Osteocyte (in vitro differentiated cells): ENCODE data around the gene COQ8B. TPM values are rescaled to one million over a fixed set of nuclear protein-coding genes. Genes with fewer than 3 reads are reported as not detected.
"Not testable (repeated sequence)": the region's sequence is repeated elsewhere in the genome, so short reads cannot be mapped to it uniquely, and the experiment has no call there.

Source experiments
- DNase-seq: peaks from one replicate; pipeline ENCODE4 v3.0.0; 2021; ENCODE audit warnings: mixed read lengths; ENCODE audit not compliant: unreplicated experiment; ENCODE audit errors: extremely low spot score
- H3K27ac Mint-ChIP-seq: one replicate; pipeline ENCODE4 v1.8.0; 2021; ENCODE audit warnings: mild to moderate bottlenecking, mixed read lengths; ENCODE audit not compliant: unreplicated experiment
- H3K27me3 Mint-ChIP-seq: one replicate; pipeline ENCODE4 v1.8.0; 2021; ENCODE audit warnings: mixed read lengths; ENCODE audit not compliant: unreplicated experiment
- H3K36me3 Mint-ChIP-seq: one replicate; pipeline ENCODE4 v1.8.0; 2021; ENCODE audit warnings: mixed read lengths; ENCODE audit not compliant: unreplicated experiment
- H3K4me1 Mint-ChIP-seq: one replicate; pipeline ENCODE4 v1.8.0; 2021; ENCODE audit warnings: mixed read lengths; ENCODE audit not compliant: unreplicated experiment
- H3K4me3 Mint-ChIP-seq: one replicate; pipeline ENCODE4 v1.8.0; 2021; ENCODE audit warnings: mild to moderate bottlenecking, moderate library complexity, mixed read lengths; ENCODE audit not compliant: unreplicated experiment
- H3K9me3 Mint-ChIP-seq: one replicate; pipeline ENCODE4 v1.8.0; 2021; ENCODE audit warnings: mixed read lengths; ENCODE audit not compliant: unreplicated experiment
- long read RNA-seq: library from polyadenylated mRNA; unstranded; transcript quantifications from one replicate; pipeline ENCODE4 v2.0.0, GENCODE V29; 2021
- total RNA-seq: library from RNA; stranded (reverse); gene quantifications from 2 replicates; pipeline ENCODE4 v1.2.1, GENCODE V29; 2021
- TF ChIP-seq, protein P1 (sequence below): fragments of 200-600 bp; sonication (generic); IDR thresholded peaks from 2 replicates; pipeline ENCODE4 v1.5.0; 2021; ENCODE audit warnings: antibody characterized with exemption, mild to moderate bottlenecking, moderate library complexity

The COQ8B gene
- 33.8 and 42.0 TPM in 2 replicates for total RNA-seq
- long read RNA-seq, partial matches to known transcripts: 2 of 16 reads
- long read RNA-seq, other reads (novel, unspliced or antisense): 12 of 16 reads

DNA sequence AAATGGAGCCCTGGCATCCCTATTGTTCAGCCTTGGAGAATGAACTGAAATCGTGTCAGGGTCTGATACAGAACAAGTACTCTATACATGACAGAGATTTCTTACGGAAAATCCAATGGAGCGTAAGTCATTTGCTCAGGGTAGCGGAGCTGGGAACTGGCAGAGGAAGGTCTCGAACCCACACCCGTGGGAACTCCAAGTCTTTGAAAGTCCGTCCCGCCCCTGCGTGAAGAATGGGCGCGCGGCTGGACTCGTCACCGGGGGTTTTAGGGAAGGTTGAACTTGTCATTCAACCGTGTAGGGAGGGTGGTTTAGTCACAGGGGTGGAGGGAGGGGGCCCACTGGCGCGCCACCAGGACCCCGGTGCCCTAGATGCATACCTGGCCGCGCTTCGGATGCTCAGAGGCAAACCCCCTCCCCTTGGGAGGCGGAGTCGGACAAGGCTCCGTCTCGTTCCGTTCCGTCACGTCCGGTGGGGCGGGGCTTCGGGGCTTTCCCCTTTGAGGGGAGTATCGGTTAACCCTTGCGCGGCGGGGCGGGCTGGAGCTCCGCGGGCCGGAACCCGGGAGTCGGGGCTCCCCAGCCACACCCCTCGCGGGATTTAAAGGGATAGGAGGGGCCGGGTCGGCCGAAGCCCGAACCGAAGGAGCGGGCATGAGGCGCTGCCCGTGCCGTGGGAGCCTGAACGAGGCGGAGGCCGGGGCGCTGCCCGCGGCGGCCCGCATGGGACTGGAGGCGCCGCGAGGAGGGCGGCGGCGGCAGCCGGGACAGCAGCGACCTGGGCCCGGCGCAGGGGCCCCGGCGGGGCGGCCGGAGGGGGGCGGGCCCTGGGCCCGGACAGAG lies at the start of gene COQ8B, which contains the start of gene ITPKC:
TSS of gene COQ8B (minus strand) at position 405 of the 843 bp plus-strand sequence. CDS start 2,254 bp downstream, outside the sequence.
TSS of gene ITPKC (plus strand) at position 631 of the 843 bp plus-strand sequence. CDS start at position 655, 24 bp downstream.
- Mint-ChIP-seq H3K4me1 (peaks cover 58% of the 10 kb centered on the region), H3K27ac (peak within 1 kb of the TSS; percentile 99), H3K36me3 (peaks cover 10% of the 10 kb centered on the region), H3K9me3 (no peaks in the 10 kb centered on the region), H3K4me3 (peak within 1 kb of the TSS; percentile 90), H3K27me3 (no peaks in the 10 kb centered on the region)
- TF ChIP-seq, protein P1, sequence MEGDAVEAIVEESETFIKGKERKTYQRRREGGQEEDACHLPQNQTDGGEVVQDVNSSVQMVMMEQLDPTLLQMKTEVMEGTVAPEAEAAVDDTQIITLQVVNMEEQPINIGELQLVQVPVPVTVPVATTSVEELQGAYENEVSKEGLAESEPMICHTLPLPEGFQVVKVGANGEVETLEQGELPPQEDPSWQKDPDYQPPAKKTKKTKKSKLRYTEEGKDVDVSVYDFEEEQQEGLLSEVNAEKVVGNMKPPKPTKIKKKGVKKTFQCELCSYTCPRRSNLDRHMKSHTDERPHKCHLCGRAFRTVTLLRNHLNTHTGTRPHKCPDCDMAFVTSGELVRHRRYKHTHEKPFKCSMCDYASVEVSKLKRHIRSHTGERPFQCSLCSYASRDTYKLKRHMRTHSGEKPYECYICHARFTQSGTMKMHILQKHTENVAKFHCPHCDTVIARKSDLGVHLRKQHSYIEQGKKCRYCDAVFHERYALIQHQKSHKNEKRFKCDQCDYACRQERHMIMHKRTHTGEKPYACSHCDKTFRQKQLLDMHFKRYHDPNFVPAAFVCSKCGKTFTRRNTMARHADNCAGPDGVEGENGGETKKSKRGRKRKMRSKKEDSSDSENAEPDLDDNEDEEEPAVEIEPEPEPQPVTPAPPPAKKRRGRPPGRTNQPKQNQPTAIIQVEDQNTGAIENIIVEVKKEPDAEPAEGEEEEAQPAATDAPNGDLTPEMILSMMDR: peak; percentile 32
- peak; percentile 99 for DNase-seq

DNA sequence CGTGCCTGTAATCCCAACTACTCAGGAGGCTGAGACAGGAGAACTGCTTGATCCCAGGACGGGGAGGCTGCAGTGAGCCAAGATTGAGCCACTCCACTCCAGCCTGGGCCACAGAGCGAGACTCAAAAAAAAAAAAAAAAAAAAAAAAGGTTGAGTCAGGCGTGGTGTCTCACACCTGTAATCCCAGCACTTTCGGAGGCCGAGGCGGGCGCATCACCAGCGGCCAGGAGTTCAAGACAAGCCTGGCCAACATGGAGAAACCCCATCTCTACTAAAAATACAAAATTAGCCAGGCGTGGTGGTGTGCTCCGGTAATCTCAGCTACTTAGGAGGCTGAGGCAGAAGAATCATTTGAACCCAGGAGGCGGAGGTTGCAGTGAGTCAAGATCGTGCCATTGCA lies 49.7 kb upstream of the COQ8B start:
- H3K36me3 Mint-ChIP-seq: peaks cover 48% of the 10 kb centered on the region
- not testable (repeated sequence) for H3K9me3 Mint-ChIP-seq, H3K27me3 Mint-ChIP-seq, DNase-seq, H3K4me1 Mint-ChIP-seq, H3K27ac Mint-ChIP-seq, H3K4me3 Mint-ChIP-seq

DNA sequence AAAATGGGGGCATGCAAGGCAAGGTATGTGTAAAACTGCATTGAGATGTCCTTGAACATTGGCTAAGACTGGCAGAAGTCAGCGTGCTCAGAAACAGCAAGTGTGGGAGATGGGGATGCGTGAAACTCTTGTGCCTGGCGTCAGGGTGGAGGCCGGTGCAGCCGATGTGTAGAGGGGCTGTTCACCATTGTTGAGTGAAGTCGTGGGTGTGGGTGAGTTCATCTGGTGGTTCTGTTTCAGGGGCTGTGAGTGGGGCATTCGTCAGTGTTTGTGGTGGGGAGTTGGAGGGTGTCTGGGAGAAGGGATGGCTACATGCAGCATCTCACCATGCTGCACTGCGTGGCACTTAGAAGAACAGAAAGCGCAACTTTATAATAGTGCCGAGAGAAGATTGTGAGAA lies 47.3 kb upstream of the COQ8B start:
- Mint-ChIP-seq H3K4me1 (no peaks in the 10 kb centered on the region), H3K36me3 (peaks cover 56% of the 10 kb centered on the region), H3K27me3 (no peaks in the 10 kb centered on the region), H3K9me3 (no peaks in the 10 kb centered on the region), H3K4me3 (no peak overlapping the region), H3K27ac (peak overlapping the region; percentile 31)
- DNase-seq: no peak
- TF ChIP-seq, protein P1: no peak

DNA sequence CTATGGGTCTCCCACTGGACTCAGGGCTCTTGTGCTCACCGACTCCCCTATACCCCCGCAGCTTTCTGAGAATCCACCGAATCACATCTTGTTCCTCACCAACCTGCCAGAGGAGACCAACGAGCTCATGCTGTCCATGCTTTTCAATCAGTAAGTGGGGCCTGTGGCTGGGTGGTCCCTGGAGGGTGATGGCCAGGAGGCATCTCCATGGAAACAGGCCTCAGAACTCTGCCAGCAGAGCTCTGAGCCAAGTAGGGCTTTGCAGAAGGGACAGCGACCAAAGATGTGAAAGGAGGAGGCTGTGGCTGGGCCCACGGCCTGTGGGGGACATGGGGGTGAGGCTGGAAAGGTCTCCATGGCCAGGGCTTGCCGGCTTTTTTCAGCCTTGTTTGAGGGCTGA lies 46.8 kb upstream of the COQ8B start:
- no peak overlapping the region for H3K4me3 Mint-ChIP-seq
- no peak for DNase-seq
- H3K9me3 Mint-ChIP-seq: no peaks in the 10 kb centered on the region

DNA sequence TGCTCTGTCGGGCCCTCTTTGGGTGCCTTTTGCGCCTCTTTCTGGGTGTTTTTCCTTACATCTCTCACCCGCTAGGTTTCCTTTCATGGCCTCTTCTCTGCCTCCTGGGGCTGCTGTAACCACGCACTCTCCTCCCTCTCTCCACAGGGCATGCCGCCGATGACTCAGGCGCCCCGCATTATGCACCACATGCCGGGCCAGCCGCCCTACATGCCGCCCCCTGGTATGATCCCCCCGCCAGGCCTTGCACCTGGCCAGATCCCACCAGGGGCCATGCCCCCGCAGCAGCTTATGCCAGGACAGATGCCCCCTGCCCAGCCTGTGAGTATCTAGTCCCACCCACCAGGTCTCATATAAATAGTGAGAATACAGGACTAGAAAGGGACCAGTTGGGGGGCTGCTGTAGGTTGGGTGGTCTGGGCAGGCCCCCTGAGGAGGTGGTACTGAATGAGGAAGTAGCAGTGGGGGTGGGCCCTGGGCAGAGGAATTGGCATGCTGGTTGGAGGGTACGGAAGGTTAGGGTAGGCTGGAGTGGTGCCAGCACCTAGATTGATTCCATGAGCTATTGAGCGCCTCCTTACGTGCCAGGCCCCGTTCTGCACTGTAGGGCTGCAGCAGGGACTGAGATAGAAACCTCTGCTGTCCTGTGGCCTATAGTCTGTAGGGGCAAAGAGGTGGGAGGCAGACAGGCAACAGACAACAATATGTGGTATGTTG lies 46.2 kb upstream of the COQ8B start:
- H3K9me3 Mint-ChIP-seq: no peaks in the 10 kb centered on the region
- H3K36me3 Mint-ChIP-seq: peaks cover 60% of the 10 kb centered on the region

More for the DNA sequence above, 46.8 kb upstream of the COQ8B start:
- no peak overlapping the region for H3K27ac Mint-ChIP-seq
- no peaks in the 10 kb centered on the region for H3K4me1 Mint-ChIP-seq
- H3K27me3 Mint-ChIP-seq: no peaks in the 10 kb centered on the region
- H3K36me3 Mint-ChIP-seq: peaks cover 56% of the 10 kb centered on the region
- TF ChIP-seq, protein P1: no peak

More for the DNA sequence above, 46.2 kb upstream of the COQ8B start:
- Mint-ChIP-seq H3K4me1 (no peaks in the 10 kb centered on the region), H3K27ac (no peak overlapping the region), H3K4me3 (no peak overlapping the region), H3K27me3 (no peaks in the 10 kb centered on the region)
- TF ChIP-seq, protein P1: no peak
- DNase-seq: no peak
